ENCODE data around the gene GREM2.

The GREM2 gene

GRCh38 chr1:240611228-240611618 lies 732 bp downstream of the GREM2 start:
- peak overlapping the region; percentile 60 for H3K4me3 ChIP-seq (ENCODE audit: low read length)
- DNase-seq (ENCODE audit: low read depth): no peak
- no peak for TF ChIP-seq CTCF (IDR thresholded peaks at IDR 0.05; ENCODE audit: insufficient read depth, low read depth, low read length, missing control alignments)

GRCh38 chr1:240610636-240611035 lies 1.3 kb downstream of the GREM2 start:
- no peak overlapping the region for H3K4me3 ChIP-seq (ENCODE audit: low read length)
- no peak for DNase-seq (ENCODE audit: low read depth)
- TF ChIP-seq CTCF (IDR thresholded peaks at IDR 0.05; ENCODE audit: insufficient read depth, low read depth, low read length, missing control alignments): no peak

- DNase-seq (ENCODE audit: low read depth): no peak
- TF ChIP-seq CTCF (IDR thresholded peaks at IDR 0.05; ENCODE audit: insufficient read depth, low read depth, low read length, missing control alignments): no peak
- H3K4me3 ChIP-seq (ENCODE audit: low read length): no peak overlapping the region
Measured at GRCh38 chr1:240609527-240610060, 2.4 kb downstream of the GREM2 start.

GRCh38 chr1:240608707-240609106 lies 3.2 kb downstream of the GREM2 start:
- TF ChIP-seq CTCF (IDR thresholded peaks at IDR 0.05; ENCODE audit: insufficient read depth, low read depth, low read length, missing control alignments): peak; percentile 44
- DNase-seq (ENCODE audit: low read depth): peak; percentile 22
- H3K4me3 ChIP-seq (ENCODE audit: low read length): no peak overlapping the region

GRCh38 chr1:240607006-240607405 lies 4.9 kb downstream of the GREM2 start:
- H3K4me3 ChIP-seq (ENCODE audit: low read length): no peak overlapping the region
- DNase-seq (ENCODE audit: low read depth): no peak
- no peak for TF ChIP-seq CTCF (IDR thresholded peaks at IDR 0.05; ENCODE audit: insufficient read depth, low read depth, low read length, missing control alignments)

GRCh38 chr1:240602189-240602588 lies 9.8 kb downstream of the GREM2 start:
- no peak for TF ChIP-seq CTCF (IDR thresholded peaks at IDR 0.05; ENCODE audit: insufficient read depth, low read depth, low read length, missing control alignments)
- no peak overlapping the region for H3K4me3 ChIP-seq (ENCODE audit: low read length)
- no peak for DNase-seq (ENCODE audit: low read depth)

GRCh38 chr1:240599830-240600229 lies 12.1 kb downstream of the GREM2 start:
- DNase-seq (ENCODE audit: low read depth): no peak
- no peak overlapping the region for H3K4me3 ChIP-seq (ENCODE audit: low read length)
- no peak for TF ChIP-seq CTCF (IDR thresholded peaks at IDR 0.05; ENCODE audit: insufficient read depth, low read depth, low read length, missing control alignments)
